Measurements from ENCODE around the gene FGD2.
"Not testable (repeated sequence)": the region's sequence is repeated elsewhere in the genome, so short reads cannot be mapped to it uniquely, and the experiment has no call there.

The FGD2 gene

GRCh38 chr6:37050854-37051137 is 45.3 kb downstream of the FGD2 start:
- peak overlapping the region; percentile 83 for H3K4me3 Mint-ChIP-seq
- no peaks in the 10 kb centered on the region for H3K9me3 Mint-ChIP-seq
- no peaks in the 10 kb centered on the region for H3K27me3 Mint-ChIP-seq
- no peaks in the 10 kb centered on the region for H3K36me3 Mint-ChIP-seq
- H3K27ac Mint-ChIP-seq: peak overlapping the region; percentile 99
- peaks cover 66% of the 10 kb centered on the region for H3K4me1 Mint-ChIP-seq

- peaks cover 61% of the 10 kb centered on the region for H3K4me1 Mint-ChIP-seq
- H3K9me3 Mint-ChIP-seq: no peaks in the 10 kb centered on the region
- peak overlapping the region; percentile 93 for H3K27ac Mint-ChIP-seq
- peak overlapping the region; percentile 70 for H3K4me3 Mint-ChIP-seq
- no peaks in the 10 kb centered on the region for H3K27me3 Mint-ChIP-seq
- no peaks in the 10 kb centered on the region for H3K36me3 Mint-ChIP-seq
These were observed 45.9 kb downstream of the FGD2 start for GRCh38 chr6:37051138-37052026.

GRCh38 chr6:37052027-37052628 is 46.7 kb downstream of the FGD2 start:
- no peaks in the 10 kb centered on the region for H3K27me3 Mint-ChIP-seq
- H3K4me1 Mint-ChIP-seq: peaks cover 53% of the 10 kb centered on the region
- H3K27ac Mint-ChIP-seq: peak overlapping the region; percentile 68
- H3K4me3 Mint-ChIP-seq: peak overlapping the region; percentile 70
- no peaks in the 10 kb centered on the region for H3K9me3 Mint-ChIP-seq
- H3K36me3 Mint-ChIP-seq: no peaks in the 10 kb centered on the region

GRCh38 chr6:37053683-37054082 is 48.2 kb downstream of the FGD2 start:
- Mint-ChIP-seq H3K4me1 (peaks cover 38% of the 10 kb centered on the region), H3K36me3 (no peaks in the 10 kb centered on the region)

GRCh38 chr6:37054171-37054570 is 48.7 kb downstream of the FGD2 start:
- Mint-ChIP-seq H3K4me1 (peaks cover 33% of the 10 kb centered on the region), H3K4me3 (no peak overlapping the region), H3K27ac (no peak overlapping the region), H3K9me3 (no peaks in the 10 kb centered on the region), H3K36me3 (no peaks in the 10 kb centered on the region), H3K27me3 (no peaks in the 10 kb centered on the region)

More at GRCh38 chr6:37053683-37054082, 48.2 kb downstream of the FGD2 start:
- H3K9me3 Mint-ChIP-seq: no peaks in the 10 kb centered on the region
- H3K27me3 Mint-ChIP-seq: no peaks in the 10 kb centered on the region
- no peak overlapping the region for H3K27ac Mint-ChIP-seq
- H3K4me3 Mint-ChIP-seq: no peak overlapping the region

GRCh38 chr6:37054580-37054979 is 49.1 kb downstream of the FGD2 start:
- Mint-ChIP-seq H3K27me3 (no peaks in the 10 kb centered on the region), H3K9me3 (no peaks in the 10 kb centered on the region), H3K4me1 (peaks cover 29% of the 10 kb centered on the region), H3K4me3 (no peak overlapping the region), H3K27ac (no peak overlapping the region), H3K36me3 (no peaks in the 10 kb centered on the region)

- Mint-ChIP-seq H3K27me3 (no peaks in the 10 kb centered on the region), H3K27ac (peak overlapping the region; percentile 65), H3K4me1 (peaks cover 14% of the 10 kb centered on the region), H3K4me3 (no peak overlapping the region), H3K9me3 (no peaks in the 10 kb centered on the region), H3K36me3 (no peaks in the 10 kb centered on the region)
These were observed 50.6 kb downstream of the FGD2 start for GRCh38 chr6:37056112-37056403.

GRCh38 chr6:37056439-37057127 is 51.1 kb downstream of the FGD2 start:
- Mint-ChIP-seq H3K27ac (no peak overlapping the region), H3K9me3 (no peaks in the 10 kb centered on the region), H3K4me3 (no peak overlapping the region), H3K27me3 (no peaks in the 10 kb centered on the region), H3K4me1 (peaks cover 9% of the 10 kb centered on the region), H3K36me3 (no peaks in the 10 kb centered on the region)

GRCh38 chr6:37057128-37057471 is 51.6 kb downstream of the FGD2 start:
- no peak overlapping the region for H3K27ac Mint-ChIP-seq
- no peaks in the 10 kb centered on the region for H3K36me3 Mint-ChIP-seq
- H3K4me3 Mint-ChIP-seq: no peak overlapping the region
- peaks cover 4% of the 10 kb centered on the region for H3K4me1 Mint-ChIP-seq
- H3K9me3 Mint-ChIP-seq: no peaks in the 10 kb centered on the region
- no peaks in the 10 kb centered on the region for H3K27me3 Mint-ChIP-seq

GRCh38 chr6:37057678-37058077 is 52.2 kb downstream of the FGD2 start:
- Mint-ChIP-seq H3K36me3 (no peaks in the 10 kb centered on the region), H3K9me3 (no peaks in the 10 kb centered on the region), H3K4me3 (no peak overlapping the region), H3K27ac (peak overlapping the region; percentile 19), H3K27me3 (no peaks in the 10 kb centered on the region), H3K4me1 (peaks cover 3% of the 10 kb centered on the region)

- Mint-ChIP-seq H3K9me3 (no peaks in the 10 kb centered on the region), H3K27ac (no peak overlapping the region), H3K4me1 (peaks cover 3% of the 10 kb centered on the region), H3K36me3 (no peaks in the 10 kb centered on the region), H3K27me3 (no peaks in the 10 kb centered on the region), H3K4me3 (no peak overlapping the region)
These were observed 52.7 kb downstream of the FGD2 start for GRCh38 chr6:37058084-37058586.

- not testable (repeated sequence) for H3K36me3 Mint-ChIP-seq, H3K4me3 Mint-ChIP-seq, H3K27me3 Mint-ChIP-seq, H3K9me3 Mint-ChIP-seq, H3K27ac Mint-ChIP-seq, H3K4me1 Mint-ChIP-seq
These were observed 53.5 kb downstream of the FGD2 start for GRCh38 chr6:37058984-37059343.

- Mint-ChIP-seq H3K27me3 (no peaks in the 10 kb centered on the region), H3K4me3 (no peak overlapping the region), H3K36me3 (no peaks in the 10 kb centered on the region), H3K9me3 (no peaks in the 10 kb centered on the region), H3K4me1 (peaks cover 2% of the 10 kb centered on the region), H3K27ac (no peak overlapping the region)
These were observed 54.1 kb downstream of the FGD2 start for GRCh38 chr6:37059344-37060194.

- Mint-ChIP-seq H3K27me3 (no peaks in the 10 kb centered on the region), H3K4me3 (no peak overlapping the region), H3K4me1 (no peaks in the 10 kb centered on the region), H3K27ac (no peak overlapping the region), H3K9me3 (no peaks in the 10 kb centered on the region), H3K36me3 (no peaks in the 10 kb centered on the region)
These were observed 54.7 kb downstream of the FGD2 start for GRCh38 chr6:37060195-37060559.

- no peaks in the 10 kb centered on the region for H3K9me3 Mint-ChIP-seq
- no peak overlapping the region for H3K4me3 Mint-ChIP-seq
- H3K36me3 Mint-ChIP-seq: no peaks in the 10 kb centered on the region
- no peak overlapping the region for H3K27ac Mint-ChIP-seq
- no peaks in the 10 kb centered on the region for H3K27me3 Mint-ChIP-seq
- H3K4me1 Mint-ChIP-seq: no peaks in the 10 kb centered on the region
These were observed 55.8 kb downstream of the FGD2 start for GRCh38 chr6:37061157-37061804.
